HG03280 (cell line): ENCODE results near the gene CIPC.

Experiments
- ATAC-seq: cut with Tn5 transposase; IDR thresholded peaks from one replicate; pipeline ENCODE4 v1.9.1; 2021; ENCODE audit warnings: mild to moderate bottlenecking, moderate library complexity; ENCODE audit not compliant: unreplicated experiment

The CIPC gene, protein sequence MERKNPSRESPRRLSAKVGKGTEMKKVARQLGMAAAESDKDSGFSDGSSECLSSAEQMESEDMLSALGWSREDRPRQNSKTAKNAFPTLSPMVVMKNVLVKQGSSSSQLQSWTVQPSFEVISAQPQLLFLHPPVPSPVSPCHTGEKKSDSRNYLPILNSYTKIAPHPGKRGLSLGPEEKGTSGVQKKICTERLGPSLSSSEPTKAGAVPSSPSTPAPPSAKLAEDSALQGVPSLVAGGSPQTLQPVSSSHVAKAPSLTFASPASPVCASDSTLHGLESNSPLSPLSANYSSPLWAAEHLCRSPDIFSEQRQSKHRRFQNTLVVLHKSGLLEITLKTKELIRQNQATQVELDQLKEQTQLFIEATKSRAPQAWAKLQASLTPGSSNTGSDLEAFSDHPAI

DNA sequence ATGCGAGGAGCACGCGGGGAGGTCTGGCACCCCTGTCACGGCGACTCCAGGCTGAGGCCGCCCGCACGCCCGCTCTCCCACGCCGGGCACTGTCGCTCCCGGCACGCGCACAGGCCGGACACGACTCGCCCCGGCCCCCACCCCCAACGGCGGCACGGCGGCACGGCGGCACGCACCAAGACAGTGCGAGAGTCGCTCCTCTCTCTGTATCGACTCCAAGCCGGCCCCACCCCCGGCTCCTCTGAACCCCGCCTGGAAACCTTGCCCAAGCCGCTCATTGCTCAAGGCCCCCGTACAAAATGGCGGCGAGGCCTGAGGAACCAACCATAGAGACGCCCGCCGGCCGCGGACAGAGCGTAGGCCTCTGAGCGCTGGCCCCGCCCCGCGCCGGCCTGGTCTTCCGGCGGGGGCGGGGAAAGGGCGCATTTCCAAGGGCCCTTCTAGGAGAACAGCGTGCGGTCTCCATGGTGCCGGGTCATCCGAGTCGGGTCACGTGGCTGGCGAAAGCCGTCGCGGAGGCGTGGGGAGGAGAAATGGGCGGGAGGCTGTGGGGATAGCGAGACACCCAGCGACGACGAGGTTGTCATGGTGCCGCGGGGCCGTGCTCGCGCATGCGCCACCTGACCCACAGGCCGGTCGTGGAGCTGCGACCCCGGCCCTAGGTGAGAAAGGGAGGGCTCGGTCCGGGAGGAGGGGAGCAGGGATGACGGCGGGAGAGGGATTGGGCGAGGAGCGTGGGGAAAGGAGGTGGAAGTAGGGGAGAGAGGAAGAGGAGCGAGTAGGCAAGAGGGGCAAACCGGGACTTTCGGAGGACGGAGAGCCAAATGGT, at the start of gene CIPC:
TSS of gene CIPC (plus strand) at position 559 of the 829 bp plus-strand sequence. CDS start 7,451 bp downstream, outside the sequence.
- ATAC-seq, result peak; percentile 92

DNA sequence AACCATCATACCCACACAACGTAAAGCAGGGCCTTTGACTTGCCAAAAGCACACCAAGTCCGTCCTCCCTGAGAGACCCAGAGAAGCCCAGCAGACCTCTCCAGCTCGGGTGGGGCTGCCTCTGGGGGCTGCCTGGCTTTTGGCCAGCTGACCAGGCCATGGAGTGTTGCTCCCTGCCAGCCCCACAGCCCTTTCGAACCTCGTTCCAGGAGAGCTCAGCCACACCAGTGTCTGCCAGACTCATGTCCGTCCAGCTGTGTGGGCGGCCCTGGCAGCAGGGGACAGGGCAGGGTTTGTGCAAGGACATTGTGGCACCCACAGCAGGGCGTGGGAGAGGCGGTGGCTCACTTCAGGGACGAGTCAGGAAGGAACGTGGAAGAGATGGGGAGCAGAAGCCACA, 46.9 kb upstream of the CIPC start:
- ATAC-seq, result no peak

DNA sequence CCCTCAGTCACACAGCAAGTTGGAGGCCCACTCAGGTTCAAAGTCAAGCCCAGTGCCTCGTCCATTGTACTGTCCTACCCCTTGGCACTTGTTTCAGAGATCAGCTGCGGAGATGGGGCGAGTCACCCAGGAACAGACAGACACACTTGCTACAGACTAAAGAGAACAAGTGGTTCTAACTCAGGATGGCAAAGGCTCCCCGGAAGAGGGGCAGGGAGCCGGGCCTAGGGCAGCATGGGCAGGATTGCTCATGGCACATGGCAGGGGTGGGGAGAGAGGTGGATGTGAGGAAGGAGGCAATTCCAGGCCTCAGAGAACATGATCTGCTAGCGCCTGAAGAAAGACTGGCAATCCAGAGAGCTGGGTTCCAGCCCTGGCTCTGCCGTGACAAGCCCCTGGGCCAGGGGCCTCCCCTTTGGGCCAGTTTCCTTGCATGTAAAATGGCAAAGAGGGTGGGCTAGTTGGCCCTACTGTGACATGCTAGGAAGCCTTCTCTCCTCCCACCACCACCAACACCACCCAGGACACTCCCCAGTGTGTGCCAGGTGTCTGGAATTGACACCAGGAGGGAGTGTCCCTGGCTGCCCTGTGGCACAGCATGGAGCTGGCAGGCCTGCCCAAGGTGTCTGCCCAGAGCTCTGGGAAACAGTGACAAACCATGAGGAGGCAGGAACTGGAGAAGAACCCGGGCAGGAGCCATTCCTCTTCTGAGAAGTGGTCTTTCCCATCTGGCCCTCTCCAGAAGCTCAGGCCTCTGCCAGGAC, 45.6 kb upstream of the CIPC start:
- ATAC-seq, result no peak

DNA sequence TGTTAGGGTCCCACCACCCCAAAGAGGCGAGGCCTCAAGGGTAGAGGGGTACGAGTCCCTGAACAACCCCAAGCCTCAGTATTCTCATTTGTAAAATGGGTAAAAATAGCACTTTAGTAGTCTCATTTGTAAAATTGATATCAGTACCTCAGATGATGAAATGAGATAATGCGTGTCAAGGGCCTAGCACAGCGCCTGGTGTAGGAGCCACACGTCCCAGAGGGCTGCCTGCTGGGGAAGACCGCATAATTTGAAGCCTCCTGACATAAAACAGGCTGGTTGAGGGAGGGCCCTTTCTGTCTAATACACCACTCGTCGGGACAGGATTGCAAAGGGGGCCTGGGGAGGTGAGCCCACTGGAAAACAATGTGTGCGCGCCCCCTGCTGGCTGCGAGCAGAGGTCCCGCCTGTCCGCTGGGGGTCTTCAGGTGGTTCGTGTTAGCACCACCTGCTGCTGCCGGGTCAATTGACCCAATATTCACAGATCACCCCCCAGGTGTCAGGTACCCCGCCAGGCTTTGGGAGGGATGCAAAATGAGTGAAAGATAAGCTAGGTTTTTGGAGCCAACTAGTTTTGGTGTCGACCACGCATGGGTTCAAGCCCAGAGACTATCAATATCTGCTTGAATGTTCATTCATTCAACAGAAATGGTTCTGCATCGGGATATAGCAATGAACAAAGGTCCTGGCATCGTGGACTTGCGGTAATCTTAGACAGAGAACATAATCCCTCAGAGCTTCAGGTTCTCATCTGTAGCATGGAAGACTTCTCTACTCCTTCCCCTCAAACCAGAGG, 44.8 kb upstream of the CIPC start:
- ATAC-seq, result peak; percentile 54

DNA sequence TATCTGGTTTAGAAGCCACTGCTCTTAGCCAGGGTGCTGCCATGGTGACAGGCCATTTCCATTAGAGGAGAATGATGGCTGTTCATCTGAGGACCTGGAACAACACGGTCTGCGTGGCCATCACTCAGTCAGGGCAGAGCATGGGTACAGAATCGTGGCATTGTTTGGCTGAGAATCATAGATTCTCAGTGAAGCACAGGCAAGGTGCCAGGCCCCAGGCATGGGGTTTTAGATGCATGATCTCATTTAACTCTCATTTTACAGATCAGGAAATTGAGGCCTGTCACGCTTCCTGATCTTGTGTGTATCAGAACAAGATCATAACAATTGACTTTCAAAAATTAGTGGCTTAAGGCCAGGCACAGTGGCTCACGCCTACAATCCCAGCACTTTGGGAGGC, 42.8 kb upstream of the CIPC start:
- no peak for ATAC-seq

DNA sequence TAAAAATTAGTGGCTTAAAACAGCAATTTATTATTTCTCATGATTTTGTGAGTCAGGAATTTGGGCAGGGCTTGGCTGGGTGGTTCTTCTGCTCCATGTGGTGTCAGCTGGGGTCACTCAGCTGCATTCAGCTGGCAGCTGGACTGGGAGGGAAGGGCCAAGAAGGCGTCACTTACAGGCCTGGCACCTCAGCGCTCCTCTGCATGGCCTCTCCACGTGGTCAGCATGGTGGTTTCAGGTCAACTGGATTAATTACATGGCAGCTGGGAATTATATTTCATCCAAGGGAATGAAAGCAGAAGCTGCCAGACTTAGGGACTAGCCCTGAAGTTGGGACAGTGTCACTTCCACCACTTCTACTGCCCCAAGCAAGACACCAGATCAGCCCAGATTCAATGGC, 42.1 kb upstream of the CIPC start:
- ATAC-seq, result no peak

DNA sequence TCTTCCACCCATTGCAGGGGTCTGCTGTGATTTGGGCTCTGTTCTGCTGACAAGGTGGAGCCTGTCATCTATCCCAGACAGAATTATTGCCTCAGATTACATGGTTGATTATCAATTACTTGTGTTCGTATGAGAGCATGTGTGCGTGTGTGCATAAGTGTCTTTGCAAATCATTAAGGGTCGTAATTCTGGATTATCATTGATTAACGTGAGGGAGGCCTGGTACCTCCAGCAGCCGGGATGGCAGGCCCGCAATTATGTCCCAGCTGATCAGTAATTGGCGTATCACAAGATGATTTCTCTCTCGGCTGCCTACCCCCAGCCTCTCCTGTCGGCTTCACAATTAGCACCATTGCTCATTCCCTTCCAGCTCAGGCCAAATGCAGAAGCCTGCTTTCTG, 39.9 kb upstream of the CIPC start:
- no peak for ATAC-seq

DNA sequence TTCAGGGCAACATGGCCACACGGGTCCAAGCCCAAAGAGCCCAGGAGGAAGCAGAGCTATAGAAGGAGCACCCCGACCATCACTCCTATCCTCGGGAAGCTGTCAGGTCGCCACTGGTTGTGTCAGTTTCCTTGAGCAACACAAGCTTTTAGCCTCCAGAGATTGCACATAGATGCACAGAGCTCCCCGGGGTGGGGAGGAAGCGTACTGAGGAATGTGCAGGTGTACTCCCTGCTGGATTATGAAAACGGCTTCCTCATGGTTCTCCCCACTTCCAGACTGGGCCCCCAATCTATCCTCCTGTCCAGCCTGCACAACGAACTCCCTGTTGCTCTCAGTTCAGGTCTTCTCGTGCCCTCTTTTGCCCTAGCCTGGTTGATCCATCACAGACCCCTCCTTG, 39.3 kb upstream of the CIPC start:
- ATAC-seq, result no peak

DNA sequence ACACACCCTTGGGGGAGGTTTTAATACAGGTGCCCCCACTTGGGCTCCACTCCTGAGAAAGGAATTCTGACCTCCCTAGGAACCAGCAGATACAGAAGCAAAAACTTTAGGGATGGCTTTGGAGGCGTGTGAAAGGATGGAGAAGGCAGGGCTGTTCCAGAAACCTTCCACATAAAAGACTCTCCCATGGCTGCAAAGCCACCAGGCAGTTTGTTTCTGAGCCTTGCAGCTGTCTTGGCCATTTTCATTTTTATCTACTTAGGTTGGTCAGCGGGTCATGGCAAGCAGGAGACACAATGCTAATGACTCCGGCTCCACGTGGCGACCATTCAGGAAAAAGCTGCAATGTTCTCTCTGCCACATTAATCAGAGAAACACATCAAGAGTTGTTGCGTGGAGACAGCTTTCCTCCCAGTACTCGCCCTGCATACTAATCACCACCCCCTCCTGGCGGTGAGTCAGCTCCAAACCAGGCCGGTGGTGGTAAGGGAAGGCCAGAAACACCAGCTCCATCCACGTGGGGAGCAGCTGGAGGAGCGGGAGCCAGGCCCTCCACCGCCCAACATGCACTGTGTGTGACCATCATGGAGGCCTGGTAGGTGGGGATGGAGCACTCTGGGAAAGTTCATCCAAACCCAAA, 38.7 kb upstream of the CIPC start:
- ATAC-seq, result no peak

DNA sequence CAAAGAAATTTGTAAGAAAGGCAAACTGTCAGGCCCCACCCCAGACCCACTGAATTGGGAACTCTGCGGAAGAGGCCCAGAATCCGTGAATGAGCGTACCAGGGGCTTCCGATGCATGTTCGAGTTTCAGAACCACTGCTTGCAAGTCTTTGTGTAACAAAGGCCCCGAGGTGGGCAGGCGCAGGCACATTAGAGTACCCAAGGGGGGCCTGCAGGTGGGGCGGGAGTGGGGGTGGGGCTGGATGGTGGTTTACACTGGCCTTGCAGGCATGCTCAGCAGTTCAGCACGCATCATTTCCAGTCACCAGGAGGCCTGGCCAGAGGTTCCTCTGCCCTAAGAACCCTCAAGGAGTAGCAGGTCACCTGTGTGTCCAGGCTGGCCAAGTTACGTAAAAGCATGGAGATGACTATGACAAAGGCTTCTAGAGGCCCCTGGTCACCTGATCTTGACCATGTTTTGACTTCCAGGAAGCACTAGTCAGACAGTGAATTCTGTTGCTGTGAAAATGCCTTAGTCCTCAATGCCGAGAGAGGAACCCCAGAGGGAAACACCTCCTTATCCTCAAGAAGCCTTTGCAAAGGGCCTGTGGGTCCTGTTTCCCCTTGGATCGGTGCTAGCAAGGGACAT, 36.3 kb upstream of the CIPC start:
- no peak for ATAC-seq

DNA sequence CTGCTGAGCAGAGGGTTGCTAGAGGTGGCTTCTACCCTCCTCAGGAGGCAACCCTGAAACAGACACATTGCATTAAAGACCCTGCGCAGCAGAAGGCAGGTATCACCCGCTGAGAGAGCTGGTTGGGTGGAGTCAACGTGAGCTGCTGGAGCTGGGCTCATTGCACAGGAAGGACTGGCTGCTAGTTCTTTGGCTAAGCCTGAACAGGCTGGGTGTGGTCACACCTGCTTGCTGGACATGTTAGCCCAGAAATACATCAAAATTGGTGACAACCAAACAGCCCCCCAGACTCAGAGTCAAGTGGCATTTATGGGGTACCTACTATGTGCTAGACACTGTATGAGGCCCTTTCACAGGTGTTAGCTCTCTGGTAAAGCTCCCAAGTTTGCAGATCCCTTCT, 35.8 kb upstream of the CIPC start:
- no peak for ATAC-seq

DNA sequence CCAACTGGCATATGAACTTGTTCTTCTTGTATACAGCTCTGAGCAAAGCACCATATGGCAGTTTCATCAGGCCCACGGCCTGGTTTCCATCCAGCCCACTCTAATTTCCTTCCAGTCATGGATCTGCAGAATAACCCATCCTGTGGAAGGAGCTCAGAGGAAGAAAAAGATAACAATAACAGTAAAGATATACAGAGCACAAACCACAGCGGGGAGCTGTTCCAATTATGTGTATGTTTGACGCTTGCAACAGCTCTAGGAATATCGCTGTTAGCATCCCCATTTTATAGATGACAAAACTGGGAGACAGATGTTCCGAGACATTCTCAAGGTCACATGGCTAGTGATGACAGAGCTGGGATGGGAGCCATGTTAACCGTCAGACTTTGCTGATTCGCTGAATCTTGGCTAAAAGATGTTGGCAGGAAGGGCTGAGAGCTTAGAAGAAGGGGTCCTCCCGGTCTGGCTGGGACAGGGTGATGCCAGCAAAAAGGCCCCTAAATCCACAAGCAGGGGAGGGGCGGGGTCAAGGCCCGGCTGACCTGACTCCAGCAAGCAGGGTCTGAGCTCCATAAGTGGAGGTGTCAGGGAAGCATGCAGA, 34.4 kb upstream of the CIPC start:
- ATAC-seq, result no peak

DNA sequence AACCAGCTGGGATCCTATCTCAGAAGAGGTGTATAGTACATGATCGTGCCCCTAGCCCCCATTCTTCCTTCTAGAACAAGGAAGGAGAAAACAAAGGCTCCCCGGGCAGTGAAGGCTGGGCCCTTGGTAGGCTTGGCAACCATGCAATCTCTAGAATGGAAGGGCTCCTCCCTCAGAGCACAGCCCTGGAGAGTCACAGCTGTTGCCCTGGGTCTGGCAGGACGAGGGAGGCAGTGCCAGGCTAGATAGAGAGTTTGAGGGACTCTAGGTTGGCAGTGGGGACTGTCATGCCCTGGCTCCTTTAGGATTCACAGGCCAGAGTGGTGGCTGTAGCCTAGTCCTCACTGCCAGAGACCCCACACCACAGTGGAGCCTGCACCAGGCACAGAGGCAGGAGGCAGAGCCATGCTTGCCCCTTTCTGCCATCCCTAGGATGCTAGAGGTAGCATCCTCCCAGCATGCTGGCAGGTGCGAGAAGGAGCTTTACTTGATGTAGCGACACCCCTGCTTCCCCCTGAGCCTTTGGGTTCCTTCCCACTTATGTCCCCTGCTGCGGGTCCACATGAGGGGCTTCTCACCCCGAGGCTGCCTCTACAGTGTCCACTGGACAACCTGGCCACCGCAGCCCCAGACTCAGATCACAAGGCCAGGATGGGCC, 33.4 kb upstream of the CIPC start:
- ATAC-seq, result no peak

DNA sequence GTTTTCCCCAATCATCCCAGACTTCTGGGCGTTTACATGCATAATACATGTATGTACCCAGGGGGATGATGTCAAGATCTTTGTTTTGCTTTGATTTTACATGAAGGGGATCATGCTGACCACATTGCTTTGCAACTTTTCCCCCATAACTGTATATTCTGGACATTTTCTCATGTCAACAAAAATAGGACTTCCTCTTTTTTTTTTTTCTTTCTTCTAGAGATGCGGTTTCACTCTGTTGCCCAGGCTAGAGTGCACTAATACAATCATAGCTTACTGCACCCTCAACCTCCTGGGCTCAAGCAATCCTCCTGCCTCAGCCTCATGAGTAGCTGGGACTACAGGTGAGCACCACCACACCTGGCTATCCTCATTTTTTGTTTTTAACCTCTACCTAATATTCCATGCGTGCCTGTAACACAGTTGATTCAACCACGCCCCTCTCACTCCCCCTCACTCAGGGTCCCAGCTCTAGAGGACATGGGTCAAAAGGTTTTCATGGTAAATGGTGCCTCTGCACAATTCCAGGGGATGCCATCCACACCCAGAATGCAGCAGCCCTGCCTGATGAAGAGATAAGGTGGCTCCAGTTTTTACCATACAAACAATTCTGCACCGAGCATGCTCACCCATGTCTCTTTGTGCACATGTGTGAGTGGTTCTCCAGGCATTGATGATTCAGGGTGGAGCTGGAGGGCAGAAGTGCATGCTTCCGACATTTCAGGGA, 32.0 kb upstream of the CIPC start:
- ATAC-seq, result no peak

DNA sequence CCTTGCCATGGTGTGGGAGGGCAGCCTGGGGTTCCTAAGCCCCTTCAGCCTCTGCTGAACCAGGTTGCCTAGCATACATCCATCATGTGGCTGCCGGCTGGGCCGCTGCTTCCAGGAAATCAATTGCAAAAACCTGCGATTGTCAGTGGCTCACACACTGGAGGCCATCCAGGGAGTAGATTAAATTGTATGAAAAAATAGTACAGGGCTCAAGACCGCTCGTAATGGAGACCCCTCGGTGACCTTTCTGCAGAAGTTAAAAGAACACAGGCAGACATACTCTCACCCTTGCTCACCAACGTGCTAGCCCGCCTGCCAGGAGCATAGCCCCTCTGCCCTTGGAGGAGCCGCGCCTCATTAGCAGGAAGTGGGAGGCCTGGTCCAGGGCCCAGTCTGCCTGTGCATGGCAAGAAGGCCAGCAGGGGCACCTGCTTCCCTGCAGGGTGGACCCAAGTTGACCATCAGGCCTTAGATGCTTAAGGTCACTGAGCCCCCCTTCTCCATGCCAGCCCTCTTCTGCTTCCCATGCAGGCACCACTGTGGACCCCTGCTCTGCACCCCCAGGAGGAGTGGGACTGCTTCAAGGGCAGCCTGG, 31.4 kb upstream of the CIPC start:
- no peak for ATAC-seq

DNA sequence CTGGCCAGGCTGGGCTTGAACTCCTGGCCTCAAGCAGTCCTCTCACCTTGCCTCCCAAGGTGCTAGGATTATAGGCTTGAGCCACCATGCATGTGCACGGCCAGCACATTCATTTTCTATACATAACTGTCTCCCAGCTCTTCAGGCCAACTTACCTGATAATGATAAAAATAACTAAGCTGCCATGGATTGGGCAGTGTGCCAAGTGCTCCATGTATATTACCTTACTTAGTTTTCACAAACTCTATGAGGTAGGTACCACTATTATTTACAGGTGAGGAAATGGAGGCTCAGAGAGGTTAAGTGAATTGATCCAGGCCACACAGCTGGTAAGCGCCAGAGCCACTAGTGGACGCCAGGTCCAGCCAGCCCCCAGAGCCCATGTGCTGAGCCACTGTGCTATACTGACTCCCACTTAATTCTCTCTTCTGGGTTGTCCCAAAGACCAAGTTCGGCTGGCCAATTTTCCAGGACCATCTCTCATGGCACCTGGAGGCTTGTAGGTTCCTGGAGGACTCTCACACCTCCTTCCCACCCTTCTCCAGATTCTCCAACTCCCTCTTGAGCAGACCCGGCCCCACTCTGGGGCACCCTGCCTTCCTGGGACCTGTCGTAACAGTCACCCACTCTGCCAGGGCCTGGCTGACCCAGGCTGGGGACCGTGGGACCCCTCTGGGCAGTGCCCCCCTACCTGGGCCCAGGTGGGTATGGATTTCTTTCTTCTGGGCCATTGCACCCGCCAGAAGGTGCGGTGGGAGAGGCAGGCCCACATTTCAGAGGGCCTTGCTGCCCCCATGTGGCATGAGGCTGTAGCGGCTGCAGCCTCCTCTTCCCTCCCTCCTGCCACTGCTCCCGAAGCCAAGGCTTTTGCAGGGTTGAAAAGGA, 30.2 kb upstream of the CIPC start:
- no peak for ATAC-seq
